ENCODE data around the gene S100A13.
"Not testable (repeated sequence)": the region's sequence is repeated elsewhere in the genome, so short reads cannot be mapped to it uniquely, and the experiment has no call there.

GRCh38 chr1:153640213-153640612 lies 12.9 kb upstream of the S100A13 start:
- TF ChIP-seq ZNF274 (IDR thresholded peaks at IDR 0.05; ENCODE audit: low read depth, low read length); YY1 (IDR thresholded peaks at IDR 0.05; ENCODE audit: insufficient read depth, insufficient read length): not testable (repeated sequence)
